ENCODE data around the gene PRR12. TPM values are rescaled to one million over a fixed set of nuclear protein-coding genes. Genes with fewer than 3 reads are reported as not detected.

The PRR12 gene
- total and polyA plus RNA-seq, 2 donors from 2014 or later: 4.9 to 27.4 TPM

GRCh38 chr19:49546825-49547565, 44.0 kb upstream of the PRR12 start:
- no peak overlapping the region for H3K9ac ChIP-seq (ENCODE audit: low read length in 3 of 3)
- peaks cover 0 to 2% (median 0%) of the 10 kb centered on the region in 3 donors for H3K4me1 ChIP-seq (ENCODE audit: control insufficient read depth in 2 of 3, insufficient read depth in 2 of 3, low read depth in 1 of 3, low read length in 3 of 3)
- H3K27ac ChIP-seq (ENCODE audit: low read depth in 2 of 2, low read length in 2 of 2): no peak overlapping the region
- intact Hi-C loops (cut with DNase I): no loop called here
- H3K27me3 ChIP-seq (ENCODE audit: control insufficient read depth, insufficient read depth, low read length): no peaks in the 10 kb centered on the region
- no peaks in the 10 kb centered on the region for H3K9me3 ChIP-seq (ENCODE audit: control insufficient read depth in 2 of 3, insufficient read depth in 1 of 3, low read length in 3 of 3)
- H3K4me3 ChIP-seq (ENCODE audit: low read length in 3 of 3): peak overlapping the region in 1 of 3 donors; percentile 20
- DNase-seq (peak in 4 of 5 donors; percentile 89 to 98 (median 94)), FAIRE-seq (peak; percentile 89)
- TF ChIP-seq CTCF (IDR thresholded peaks at IDR 0.05; ENCODE audit: borderline replicate concordance, extremely low read depth, insufficient read depth): peak; percentile 92
- H3K36me3 ChIP-seq (ENCODE audit: control insufficient read depth in 2 of 3, insufficient read depth in 3 of 3, low read length in 3 of 3): no peaks in the 10 kb centered on the region

DNA sequence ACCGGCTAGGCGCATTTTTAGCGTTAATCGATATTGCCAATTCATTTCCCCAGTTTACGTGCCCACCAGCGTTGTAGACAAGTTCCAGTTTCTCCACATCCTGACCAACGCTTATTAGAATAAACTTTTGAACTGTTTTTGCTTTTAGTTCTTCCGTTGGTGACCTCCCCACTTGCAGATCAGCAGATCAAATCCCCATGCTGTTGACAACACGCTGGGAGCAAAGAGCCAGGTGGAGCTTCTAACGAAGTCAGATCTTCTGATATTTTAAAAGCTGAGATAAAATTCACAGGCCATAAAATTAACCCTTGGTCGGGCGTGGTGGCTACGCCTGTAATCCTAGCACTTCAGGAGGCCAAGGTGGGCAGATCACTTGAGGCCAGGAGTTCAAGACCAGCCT, 41.9 kb upstream of the PRR12 start:
- H3K27ac ChIP-seq (ENCODE audit: low read depth in 2 of 2, low read length in 2 of 2): no peak overlapping the region
- H3K9me3 ChIP-seq (ENCODE audit: control insufficient read depth in 2 of 3, insufficient read depth in 1 of 3, low read length in 3 of 3): no peaks in the 10 kb centered on the region
- no peaks in the 10 kb centered on the region for H3K27me3 ChIP-seq (ENCODE audit: control insufficient read depth, insufficient read depth, low read length)
- H3K9ac ChIP-seq (ENCODE audit: low read length in 3 of 3): no peak overlapping the region
- TF ChIP-seq CTCF (IDR thresholded peaks at IDR 0.05; ENCODE audit: borderline replicate concordance, extremely low read depth, insufficient read depth): no peak
- no peak overlapping the region for H3K4me3 ChIP-seq (ENCODE audit: low read length in 3 of 3)
- peaks cover 0 to 3% (median 0%) of the 10 kb centered on the region in 3 donors for H3K4me1 ChIP-seq (ENCODE audit: control insufficient read depth in 2 of 3, insufficient read depth in 2 of 3, low read depth in 1 of 3, low read length in 3 of 3)
- peaks cover 0 to 2% (median 0%) of the 10 kb centered on the region in 3 donors for H3K36me3 ChIP-seq (ENCODE audit: control insufficient read depth in 2 of 3, insufficient read depth in 3 of 3, low read length in 3 of 3)
- no peak for DNase-seq
- FAIRE-seq: no peak
- intact Hi-C loops (cut with DNase I): no loop called here

DNA sequence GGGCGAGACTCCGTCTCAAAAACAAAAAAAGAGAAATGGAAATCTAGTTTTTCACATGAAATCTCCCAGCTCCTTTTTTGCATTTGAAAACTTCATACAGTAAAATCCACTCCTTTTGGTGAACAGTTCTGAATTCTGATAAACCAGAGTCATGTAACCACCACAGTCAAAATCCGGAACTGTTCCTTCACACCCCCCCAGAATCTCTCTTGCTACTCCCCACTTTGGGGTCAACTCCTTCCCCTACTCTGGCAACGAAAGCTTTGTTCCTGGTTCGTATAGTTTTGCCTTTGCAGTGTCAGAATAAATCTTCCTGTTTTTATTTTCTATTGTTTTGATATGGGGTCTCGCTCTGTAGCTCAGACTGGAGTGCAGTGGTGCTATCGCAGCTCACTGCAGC, 39.5 kb upstream of the PRR12 start:
- H3K9ac ChIP-seq (ENCODE audit: low read length in 3 of 3): no peak overlapping the region
- intact Hi-C loops (cut with DNase I): no loop called here
- peaks cover 0 to 4% (median 0%) of the 10 kb centered on the region in 3 donors for H3K4me1 ChIP-seq (ENCODE audit: control insufficient read depth in 2 of 3, insufficient read depth in 2 of 3, low read depth in 1 of 3, low read length in 3 of 3)
- H3K27me3 ChIP-seq (ENCODE audit: control insufficient read depth, insufficient read depth, low read length): no peaks in the 10 kb centered on the region
- H3K36me3 ChIP-seq (ENCODE audit: control insufficient read depth in 2 of 3, insufficient read depth in 3 of 3, low read length in 3 of 3): peaks cover 0 to 4% (median 3%) of the 10 kb centered on the region in 3 donors
- DNase-seq: no peak
- FAIRE-seq: no peak
- H3K27ac ChIP-seq (ENCODE audit: low read depth in 2 of 2, low read length in 2 of 2): no peak overlapping the region
- TF ChIP-seq CTCF (IDR thresholded peaks at IDR 0.05; ENCODE audit: borderline replicate concordance, extremely low read depth, insufficient read depth): no peak
- no peaks in the 10 kb centered on the region for H3K9me3 ChIP-seq (ENCODE audit: control insufficient read depth in 2 of 3, insufficient read depth in 1 of 3, low read length in 3 of 3)
- H3K4me3 ChIP-seq (ENCODE audit: low read length in 3 of 3): no peak overlapping the region
